NOMO-1 (cell line): ENCODE data around the gene APCDD1.
"Not testable (repeated sequence)": the region's sequence is repeated elsewhere in the genome, so short reads cannot be mapped to it uniquely, and the experiment has no call there.

ENCODE experiments used
- DNase-seq, 2 experiments: peaks; one replicate each; lab custom pipeline; 2025; ENCODE audit not compliant: unreplicated experiment in 2 of 2; lab: John Stamatoyannopoulos, UW

Gene APCDD1

GRCh38 chr18:10461989-10462388 is 7.6 kb downstream of the APCDD1 start:
- DNase-seq: no peak

GRCh38 chr18:10462597-10462996 is 8.2 kb downstream of the APCDD1 start:
- no peak for DNase-seq

GRCh38 chr18:10463096-10463495 is 8.7 kb downstream of the APCDD1 start:
- DNase-seq: no peak

GRCh38 chr18:10463741-10464140 is 9.3 kb downstream of the APCDD1 start:
- no peak for DNase-seq

- not testable (repeated sequence) for DNase-seq
Observed at GRCh38 chr18:10464161-10464648, 9.8 kb downstream of the APCDD1 start.

- no peak for DNase-seq
Observed at GRCh38 chr18:10465174-10465939, 10.9 kb downstream of the APCDD1 start.

GRCh38 chr18:10470429-10470828 is 16.0 kb downstream of the APCDD1 start:
- DNase-seq: no peak

GRCh38 chr18:10471574-10471973 is 17.1 kb downstream of the APCDD1 start:
- no peak for DNase-seq

GRCh38 chr18:10473132-10473531 is 18.7 kb downstream of the APCDD1 start:
- no peak for DNase-seq

- no peak for DNase-seq
Observed at GRCh38 chr18:10474309-10474708, 19.9 kb downstream of the APCDD1 start.

GRCh38 chr18:10475276-10475653 is 20.8 kb downstream of the APCDD1 start:
- DNase-seq: no peak

- DNase-seq: no peak
Observed at GRCh38 chr18:10475654-10476291, 21.3 kb downstream of the APCDD1 start.

- no peak for DNase-seq
Observed at GRCh38 chr18:10476338-10476791, 21.9 kb downstream of the APCDD1 start.

GRCh38 chr18:10477121-10477862 is 22.9 kb downstream of the APCDD1 start:
- no peak for DNase-seq

- no peak for DNase-seq
Observed at GRCh38 chr18:10477863-10478260, 23.4 kb downstream of the APCDD1 start.

GRCh38 chr18:10481831-10482230 is 27.4 kb downstream of the APCDD1 start:
- DNase-seq: no peak

GRCh38 chr18:10482363-10482984 is 28.0 kb downstream of the APCDD1 start:
- no peak for DNase-seq

- DNase-seq: peak; percentile 63 to 75
Observed at GRCh38 chr18:10482985-10483949, 28.8 kb downstream of the APCDD1 start.

- no peak for DNase-seq
Observed at GRCh38 chr18:10485475-10485874, 31.0 kb downstream of the APCDD1 start.

GRCh38 chr18:10486362-10486761 is 31.9 kb downstream of the APCDD1 start:
- no peak for DNase-seq
